Measurements from ENCODE around the gene ACKR3.

ACKR3 gene

GRCh38 chr2:236546561-236547002 is 23.0 kb upstream of the ACKR3 start:
- no peaks in the 10 kb centered on the region for H3K9me2 ChIP-seq (replicated peaks; ENCODE audit: low read depth, low read length)
- H2AFZ ChIP-seq (ENCODE audit: low read length) = no peak overlapping the region
- peaks cover 89% of the 10 kb centered on the region for H3K4me1 ChIP-seq (ENCODE audit: insufficient read depth, low read length, poor library complexity, severe bottlenecking)
- H3K9ac ChIP-seq (ENCODE audit: low read depth, low read length, poor library complexity, severe bottlenecking) = peak overlapping the region; percentile 91
- no peaks in the 10 kb centered on the region for H3K36me3 ChIP-seq (ENCODE audit: insufficient read depth, low read length)
- no peaks in the 10 kb centered on the region for H4K20me1 ChIP-seq (ENCODE audit: insufficient read depth, low read length, poor library complexity, severe bottlenecking)
- H3K4me2 ChIP-seq (ENCODE audit: low read depth, low read length, poor library complexity, severe bottlenecking) = peak overlapping the region; percentile 82
- peaks cover 54% of the 10 kb centered on the region for H3K79me2 ChIP-seq (ENCODE audit: insufficient read depth, low read length)
- H3K9me3 ChIP-seq (ENCODE audit: insufficient read depth, low read depth, low read length) = no peaks in the 10 kb centered on the region
- peaks cover 25% of the 10 kb centered on the region for H3F3A ChIP-seq (ENCODE audit: low read depth)
- TF ChIP-seq EZH2phosphoT487 (IDR thresholded peaks at IDR 0.05; ENCODE audit: borderline replicate concordance) (no peak), CTCF (conservative IDR thresholded peaks at IDR 0.05; ENCODE audit: low read length) (no peak)
- H3K27me3 ChIP-seq (ENCODE audit: insufficient read depth, low read length, poor library complexity, severe bottlenecking) = no peaks in the 10 kb centered on the region
- peak overlapping the region; percentile 68 for H3K4me3 ChIP-seq (ENCODE audit: low read length, poor library complexity, severe bottlenecking)

- H2AFZ ChIP-seq (ENCODE audit: low read length) = no peak overlapping the region
- TF ChIP-seq CTCF (conservative IDR thresholded peaks at IDR 0.05; ENCODE audit: low read length) = no peak
- no peak for TF ChIP-seq EZH2phosphoT487 (IDR thresholded peaks at IDR 0.05; ENCODE audit: borderline replicate concordance)
- H3K79me2 ChIP-seq (ENCODE audit: insufficient read depth, low read length) = peaks cover 42% of the 10 kb centered on the region
- H3K4me3 ChIP-seq (ENCODE audit: low read length, poor library complexity, severe bottlenecking) = peak overlapping the region; percentile 58
- no peaks in the 10 kb centered on the region for H3K9me3 ChIP-seq (ENCODE audit: insufficient read depth, low read depth, low read length)
- peaks cover 25% of the 10 kb centered on the region for H3F3A ChIP-seq (ENCODE audit: low read depth)
- H3K9me2 ChIP-seq (replicated peaks; ENCODE audit: low read depth, low read length) = no peaks in the 10 kb centered on the region
- no peaks in the 10 kb centered on the region for H3K36me3 ChIP-seq (ENCODE audit: insufficient read depth, low read length)
- H3K9ac ChIP-seq (ENCODE audit: low read depth, low read length, poor library complexity, severe bottlenecking) = peak overlapping the region; percentile 75
- H4K20me1 ChIP-seq (ENCODE audit: insufficient read depth, low read length, poor library complexity, severe bottlenecking) = no peaks in the 10 kb centered on the region
- H3K27me3 ChIP-seq (ENCODE audit: insufficient read depth, low read length, poor library complexity, severe bottlenecking) = no peaks in the 10 kb centered on the region
- H3K4me2 ChIP-seq (ENCODE audit: low read depth, low read length, poor library complexity, severe bottlenecking) = peak overlapping the region; percentile 82
- peaks cover 93% of the 10 kb centered on the region for H3K4me1 ChIP-seq (ENCODE audit: insufficient read depth, low read length, poor library complexity, severe bottlenecking)
Measured at GRCh38 chr2:236547725-236548124, 21.9 kb upstream of the ACKR3 start.

- H3K9me3 ChIP-seq (ENCODE audit: insufficient read depth, low read depth, low read length) = peaks cover 1% of the 10 kb centered on the region; the same call in 1 of the 2 replicates
- H2AFZ ChIP-seq (ENCODE audit: low read length) = no peak overlapping the region
- H3K27me3 ChIP-seq (ENCODE audit: insufficient read depth, low read length, poor library complexity, severe bottlenecking) = no peaks in the 10 kb centered on the region
- H3F3A ChIP-seq (ENCODE audit: low read depth) = peaks cover 25% of the 10 kb centered on the region
- H3K36me3 ChIP-seq (ENCODE audit: insufficient read depth, low read length) = no peaks in the 10 kb centered on the region
- H3K9ac ChIP-seq (ENCODE audit: low read depth, low read length, poor library complexity, severe bottlenecking) = peak overlapping the region; percentile 75
- H3K4me2 ChIP-seq (ENCODE audit: low read depth, low read length, poor library complexity, severe bottlenecking) = peak overlapping the region; percentile 82
- TF ChIP-seq EZH2phosphoT487 (IDR thresholded peaks at IDR 0.05; ENCODE audit: borderline replicate concordance) = no peak
- no peak for TF ChIP-seq CTCF (conservative IDR thresholded peaks at IDR 0.05; ENCODE audit: low read length)
- no peaks in the 10 kb centered on the region for H3K9me2 ChIP-seq (replicated peaks; ENCODE audit: low read depth, low read length)
- no peaks in the 10 kb centered on the region for H4K20me1 ChIP-seq (ENCODE audit: insufficient read depth, low read length, poor library complexity, severe bottlenecking)
- H3K79me2 ChIP-seq (ENCODE audit: insufficient read depth, low read length) = peaks cover 36% of the 10 kb centered on the region
- H3K4me1 ChIP-seq (ENCODE audit: insufficient read depth, low read length, poor library complexity, severe bottlenecking) = peaks cover 91% of the 10 kb centered on the region
- peak overlapping the region; percentile 58 for H3K4me3 ChIP-seq (ENCODE audit: low read length, poor library complexity, severe bottlenecking)
Measured at GRCh38 chr2:236548179-236548921, 21.3 kb upstream of the ACKR3 start.
